Mesothelial cell of epicardium (in vitro differentiated cells): ENCODE data around the gene APBA3. TPM values are rescaled to one million over a fixed set of nuclear protein-coding genes. Genes with fewer than 3 reads are reported as not detected.
A peak's percentile ranks its signal among the peaks of the same experiment; 100 is the strongest.

Experiments used
- DNase-seq, 2 experiments: peaks; one replicate each; pipeline ENCODE4 v3.0.0; 2021; ENCODE audit warnings: low spot score in 2 of 2; ENCODE audit not compliant: unreplicated experiment in 2 of 2
- H3K27ac Mint-ChIP-seq: 2 replicates; pipeline ENCODE4 v1.8.0; 2021; ENCODE audit warnings: mixed read lengths
- H3K27me3 Mint-ChIP-seq: 2 replicates; pipeline ENCODE4 v1.8.0; 2021; ENCODE audit warnings: low read depth, mixed read lengths
- H3K36me3 Mint-ChIP-seq: 2 replicates; pipeline ENCODE4 v1.8.0; 2021; ENCODE audit warnings: mixed read lengths
- H3K4me1 Mint-ChIP-seq: 2 replicates; pipeline ENCODE4 v1.8.0; 2021; ENCODE audit warnings: mixed read lengths
- H3K4me3 Mint-ChIP-seq: 2 replicates; pipeline ENCODE4 v1.8.0; 2021; ENCODE audit warnings: mild to moderate bottlenecking, moderate library complexity, mixed read lengths
- H3K9me3 Mint-ChIP-seq: 2 replicates; pipeline ENCODE4 v1.8.0; 2021; ENCODE audit warnings: mixed read lengths
- total RNA-seq: library from RNA; stranded (reverse); gene quantifications from 3 replicates; pipeline ENCODE4 v1.2.1, GENCODE V29; 2021
- TF ChIP-seq, protein P1 (sequence below): fragments of 200-600 bp; sonication (generic); IDR thresholded peaks from one replicate; pipeline ENCODE4 v1.5.0; 2021; ENCODE audit warnings: antibody characterized with exemption; ENCODE audit not compliant: unreplicated experiment

APBA3 gene
- total RNA-seq, 1 donor from 2014 or later = 25.2 TPM

DNA sequence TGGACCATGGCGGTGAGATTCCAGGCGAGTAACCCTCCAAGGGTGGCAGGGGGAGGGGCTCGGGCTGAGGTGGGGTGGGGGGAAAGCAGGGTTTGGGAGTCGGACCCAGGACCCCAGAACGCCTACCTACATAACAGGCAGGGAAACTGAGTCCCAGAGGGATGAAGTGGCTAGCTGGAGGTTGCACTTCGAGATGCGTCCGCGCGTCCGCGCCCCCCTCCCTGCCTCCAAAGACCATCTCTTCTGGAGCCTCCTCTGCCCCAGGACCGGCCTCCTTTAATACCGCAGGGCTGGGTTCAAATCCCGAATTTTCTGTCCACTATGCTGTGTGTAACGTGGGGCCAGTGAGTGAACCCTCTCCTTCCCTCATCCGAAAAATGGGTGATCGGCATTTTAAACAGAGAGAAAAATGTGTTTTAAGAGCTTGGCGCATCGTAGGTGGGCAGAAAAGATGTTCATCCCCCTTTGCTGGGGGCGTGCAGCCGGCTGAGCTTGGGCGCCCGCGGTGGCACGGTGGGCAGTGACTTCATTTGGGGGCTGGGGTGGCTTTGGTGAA, 39.5 kb downstream of the APBA3 start:
- H3K9me3 Mint-ChIP-seq = no peaks in the 10 kb centered on the region
- peak overlapping the region; percentile 69 for H3K4me3 Mint-ChIP-seq
- H3K36me3 Mint-ChIP-seq = no peaks in the 10 kb centered on the region
- TF ChIP-seq, protein P1, sequence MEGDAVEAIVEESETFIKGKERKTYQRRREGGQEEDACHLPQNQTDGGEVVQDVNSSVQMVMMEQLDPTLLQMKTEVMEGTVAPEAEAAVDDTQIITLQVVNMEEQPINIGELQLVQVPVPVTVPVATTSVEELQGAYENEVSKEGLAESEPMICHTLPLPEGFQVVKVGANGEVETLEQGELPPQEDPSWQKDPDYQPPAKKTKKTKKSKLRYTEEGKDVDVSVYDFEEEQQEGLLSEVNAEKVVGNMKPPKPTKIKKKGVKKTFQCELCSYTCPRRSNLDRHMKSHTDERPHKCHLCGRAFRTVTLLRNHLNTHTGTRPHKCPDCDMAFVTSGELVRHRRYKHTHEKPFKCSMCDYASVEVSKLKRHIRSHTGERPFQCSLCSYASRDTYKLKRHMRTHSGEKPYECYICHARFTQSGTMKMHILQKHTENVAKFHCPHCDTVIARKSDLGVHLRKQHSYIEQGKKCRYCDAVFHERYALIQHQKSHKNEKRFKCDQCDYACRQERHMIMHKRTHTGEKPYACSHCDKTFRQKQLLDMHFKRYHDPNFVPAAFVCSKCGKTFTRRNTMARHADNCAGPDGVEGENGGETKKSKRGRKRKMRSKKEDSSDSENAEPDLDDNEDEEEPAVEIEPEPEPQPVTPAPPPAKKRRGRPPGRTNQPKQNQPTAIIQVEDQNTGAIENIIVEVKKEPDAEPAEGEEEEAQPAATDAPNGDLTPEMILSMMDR = no peak
- peak overlapping the region; percentile 45 for H3K27ac Mint-ChIP-seq
- H3K4me1 Mint-ChIP-seq = peaks cover 9% of the 10 kb centered on the region
- H3K27me3 Mint-ChIP-seq = peaks cover 24% of the 10 kb centered on the region
- DNase-seq = no peak

- peak; percentile 76 to 91 for DNase-seq
- Mint-ChIP-seq H3K4me3 (peak overlapping the region; percentile 69), H3K27me3 (peaks cover 24% of the 10 kb centered on the region), H3K36me3 (no peaks in the 10 kb centered on the region), H3K4me1 (peaks cover 9% of the 10 kb centered on the region), H3K27ac (no peak overlapping the region), H3K9me3 (no peaks in the 10 kb centered on the region)
- TF ChIP-seq, protein P1 = no peak
Observed at GRCh38 chr19:3721131-3721886, 40.2 kb downstream of the APBA3 start.

GRCh38 chr19:3720349-3720917, 41.1 kb downstream of the APBA3 start:
- Mint-ChIP-seq H3K27ac (no peak overlapping the region), H3K9me3 (no peaks in the 10 kb centered on the region), H3K4me3 (no peak overlapping the region), H3K36me3 (no peaks in the 10 kb centered on the region), H3K27me3 (peaks cover 20% of the 10 kb centered on the region), H3K4me1 (peaks cover 9% of the 10 kb centered on the region)
- TF ChIP-seq, protein P1 = no peak
- DNase-seq = no peak

DNA sequence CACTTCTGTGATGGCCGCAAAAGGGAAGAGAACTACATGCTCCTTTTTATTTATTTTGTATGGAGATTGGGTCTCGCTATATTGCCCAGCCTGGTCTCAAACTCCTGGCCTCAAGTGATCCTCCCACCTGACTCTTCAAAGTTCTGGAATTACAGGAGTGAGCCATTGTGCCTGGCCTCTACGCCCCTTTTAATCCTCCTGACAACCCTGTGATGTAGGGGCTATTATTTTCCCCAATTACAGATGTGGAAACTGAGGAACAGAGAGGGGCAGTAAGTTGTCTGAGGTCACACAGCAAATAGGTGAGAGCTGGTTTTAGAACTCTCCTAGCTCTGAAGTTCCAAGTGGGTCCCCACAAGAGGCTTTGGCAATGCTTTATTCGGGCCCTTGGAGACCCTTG, 41.6 kb downstream of the APBA3 start:
- peaks cover 20% of the 10 kb centered on the region for H3K27me3 Mint-ChIP-seq
- H3K27ac Mint-ChIP-seq = no peak overlapping the region
- H3K36me3 Mint-ChIP-seq = no peaks in the 10 kb centered on the region
- H3K9me3 Mint-ChIP-seq = no peaks in the 10 kb centered on the region
- no peak overlapping the region for H3K4me3 Mint-ChIP-seq
- TF ChIP-seq, protein P1 = no peak
- DNase-seq = no peak
- peaks cover 9% of the 10 kb centered on the region for H3K4me1 Mint-ChIP-seq

GRCh38 chr19:3716147-3716668, 45.3 kb downstream of the APBA3 start:
- TF ChIP-seq, protein P1 = no peak
- Mint-ChIP-seq H3K9me3 (no peaks in the 10 kb centered on the region), H3K4me3 (no peak overlapping the region), H3K4me1 (peaks cover 10% of the 10 kb centered on the region), H3K27me3 (peaks cover 6% of the 10 kb centered on the region), H3K27ac (no peak overlapping the region), H3K36me3 (no peaks in the 10 kb centered on the region)
- DNase-seq = no peak
